ENCODE measurements around the gene MYO18A.

GRCh38 chr17:29031488-29031887 lies 148.7 kb downstream of the MYO18A start:
- no peak for TF ChIP-seq CTCF (IDR thresholded peaks at IDR 0.05; ENCODE audit: low read length)
- TF ChIP-seq EZH2 (optimal IDR thresholded peaks at IDR 0.05; ENCODE audit: low read depth, low read length), result no peak
